ENCODE measurements around the gene NLN.
A peak's percentile ranks its signal among the peaks of the same experiment; 100 is the strongest.
"Not testable (repeated sequence)": the region's sequence is repeated elsewhere in the genome, so short reads cannot be mapped to it uniquely, and the experiment has no call there.

The NLN gene

DNA sequence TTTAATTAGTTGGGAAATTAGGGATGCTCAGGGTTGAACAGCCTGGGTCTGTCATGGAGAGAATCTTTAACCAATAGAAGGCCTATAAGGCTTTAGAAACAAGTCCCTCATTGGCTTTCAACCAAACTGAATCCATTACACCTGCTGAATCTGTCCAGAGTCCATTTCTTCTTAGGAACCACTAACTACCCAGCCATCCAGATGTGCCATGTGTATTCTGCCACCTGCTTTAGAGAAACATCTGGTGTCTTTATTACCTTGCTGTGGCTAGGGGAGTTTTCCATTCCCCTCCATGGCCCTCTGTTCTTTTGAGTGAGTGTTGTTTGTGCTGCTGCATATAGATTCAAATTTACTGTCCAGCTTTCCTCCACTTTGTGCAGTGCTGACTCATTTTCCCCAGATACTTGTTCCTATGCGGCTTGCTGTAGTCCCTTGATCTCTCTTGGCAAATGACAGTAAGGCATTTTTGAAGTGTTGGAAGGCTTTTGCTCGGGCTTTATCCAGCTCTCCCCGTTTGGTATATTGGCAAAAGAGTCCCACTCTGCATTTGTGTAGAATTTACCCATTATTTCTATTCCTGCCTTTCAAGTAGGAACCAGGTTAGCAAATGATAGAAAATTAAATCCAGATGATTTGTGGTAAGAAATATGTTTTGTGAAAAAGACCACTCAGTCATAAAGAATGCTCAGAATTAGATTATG is 54.6 kb downstream of the NLN start:
- no peak for DNase-seq (ENCODE audit: low spot score in 2 of 2)
- Mint-ChIP-seq H3K27ac (no peak overlapping the region), H3K36me3 (peaks cover 11% of the 10 kb centered on the region), H3K9me3 (no peaks in the 10 kb centered on the region), H3K4me1 (peaks cover 6% of the 10 kb centered on the region), H3K4me3 (no peak overlapping the region)
- no peak for ATAC-seq

DNA sequence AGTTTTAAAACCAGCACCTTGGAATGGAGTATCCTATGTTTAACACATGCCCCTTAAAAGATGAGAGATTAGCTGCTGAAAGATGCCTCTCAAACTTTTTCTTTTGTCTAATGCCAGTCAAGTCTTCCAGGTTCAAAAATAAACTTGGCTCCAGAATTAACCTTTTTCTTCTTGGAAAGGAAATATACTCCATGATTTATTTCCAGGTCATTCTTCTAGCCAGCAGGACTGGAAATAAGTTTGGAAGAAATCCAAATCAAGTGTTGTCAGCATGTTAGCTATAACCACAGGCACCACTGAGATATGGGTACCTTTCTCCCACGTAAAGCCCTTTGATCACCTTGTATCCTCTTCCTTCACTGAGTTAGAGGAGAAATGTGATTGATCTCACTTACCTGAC is 56.1 kb downstream of the NLN start:
- no peak for DNase-seq (ENCODE audit: low spot score in 2 of 2)
- H3K4me3 Mint-ChIP-seq: no peak overlapping the region
- no peak for ATAC-seq
- H3K36me3 Mint-ChIP-seq: peaks cover 11% of the 10 kb centered on the region
- peaks cover 6% of the 10 kb centered on the region for H3K4me1 Mint-ChIP-seq
- H3K27ac Mint-ChIP-seq: no peak overlapping the region
- H3K9me3 Mint-ChIP-seq: no peaks in the 10 kb centered on the region

DNA sequence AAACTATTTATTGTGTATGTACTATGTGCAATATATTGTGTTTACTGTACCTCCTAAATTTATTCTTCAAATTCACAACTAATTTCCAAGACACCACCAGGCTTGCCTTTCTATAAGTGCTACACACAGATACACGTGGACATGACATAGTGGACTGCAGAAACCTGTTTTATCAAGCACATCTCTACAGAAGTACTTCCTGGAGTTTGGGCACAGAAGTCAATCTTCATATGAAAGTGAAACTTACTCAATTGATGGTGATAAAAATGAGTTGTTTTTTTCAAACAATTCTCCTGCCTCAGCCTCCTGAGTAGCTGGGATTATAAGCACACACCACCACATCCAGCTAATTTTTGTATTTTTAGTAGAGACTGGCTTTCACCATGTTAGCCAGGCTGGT is 57.6 kb downstream of the NLN start:
- DNase-seq (ENCODE audit: low spot score in 2 of 2): no peak
- Mint-ChIP-seq H3K9me3 (no peaks in the 10 kb centered on the region), H3K36me3 (peaks cover 11% of the 10 kb centered on the region), H3K4me1 (peaks cover 6% of the 10 kb centered on the region), H3K4me3 (no peak overlapping the region), H3K27ac (no peak overlapping the region)
- peak; percentile 66 for ATAC-seq

DNA sequence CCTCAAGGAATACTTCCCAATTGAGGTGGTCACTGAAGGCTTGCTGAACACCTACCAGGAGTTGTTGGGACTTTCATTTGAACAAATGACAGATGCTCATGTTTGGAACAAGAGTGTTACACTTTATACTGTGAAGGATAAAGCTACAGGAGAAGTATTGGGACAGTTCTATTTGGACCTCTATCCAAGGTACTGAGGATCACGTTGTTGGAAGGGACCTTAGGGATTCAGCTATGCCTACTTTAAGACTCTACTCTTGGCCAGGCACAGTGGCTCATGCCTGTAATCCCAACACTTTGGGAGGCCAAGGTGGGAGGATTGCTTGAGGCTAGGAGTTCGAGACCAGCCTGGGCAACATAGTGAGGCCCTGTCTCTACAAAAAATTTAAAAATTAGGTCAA is 66.3 kb downstream of the NLN start:
- not testable (repeated sequence) for H3K4me3 Mint-ChIP-seq; H3K9me3 Mint-ChIP-seq; H3K36me3 Mint-ChIP-seq; H3K27ac Mint-ChIP-seq; H3K4me1 Mint-ChIP-seq; ATAC-seq; DNase-seq (ENCODE audit: low spot score in 2 of 2)

DNA sequence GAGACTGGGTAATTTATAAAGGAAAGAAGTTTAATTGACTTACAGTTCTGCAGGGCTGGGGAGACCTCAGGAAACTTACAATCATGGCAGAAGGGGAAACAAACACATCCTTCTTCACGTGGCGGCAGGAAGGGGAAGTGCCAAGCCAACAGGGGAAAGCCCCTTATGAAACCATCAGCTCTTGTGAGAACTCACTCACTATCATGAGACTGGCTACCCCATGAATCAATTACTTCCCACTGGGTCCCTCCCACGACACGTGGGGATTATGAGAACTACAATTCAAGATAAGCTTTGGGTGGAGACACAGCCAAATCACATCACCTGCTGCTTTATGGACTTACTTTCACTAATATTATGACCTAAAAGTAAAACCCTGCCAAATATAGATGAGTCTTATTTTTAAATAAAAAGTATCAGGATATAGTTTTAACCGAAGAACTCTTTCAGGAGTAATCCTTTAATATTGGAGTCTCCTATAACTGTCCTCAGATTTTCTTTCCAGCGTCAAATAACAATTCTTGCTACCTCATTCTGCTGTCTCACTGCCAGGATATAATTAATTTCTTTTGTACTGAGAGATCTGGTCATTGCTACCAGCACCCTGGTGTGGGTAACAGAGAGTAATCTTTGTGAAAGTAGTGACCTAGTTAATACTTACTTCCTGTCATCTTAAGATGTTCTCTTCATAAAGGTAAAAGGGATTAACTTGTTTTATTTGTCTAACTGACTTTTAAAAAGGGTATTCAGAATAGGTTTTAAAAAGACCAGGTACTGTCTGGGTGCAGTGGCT is 68.6 kb downstream of the NLN start:
- Mint-ChIP-seq H3K36me3 (no peaks in the 10 kb centered on the region), H3K9me3 (peaks cover 5% of the 10 kb centered on the region), H3K4me1 (peaks cover 8% of the 10 kb centered on the region), H3K4me3 (no peak overlapping the region), H3K27ac (peak overlapping the region; percentile 50)
- peak; percentile 82 for ATAC-seq
- no peak for DNase-seq (ENCODE audit: low spot score in 2 of 2)

DNA sequence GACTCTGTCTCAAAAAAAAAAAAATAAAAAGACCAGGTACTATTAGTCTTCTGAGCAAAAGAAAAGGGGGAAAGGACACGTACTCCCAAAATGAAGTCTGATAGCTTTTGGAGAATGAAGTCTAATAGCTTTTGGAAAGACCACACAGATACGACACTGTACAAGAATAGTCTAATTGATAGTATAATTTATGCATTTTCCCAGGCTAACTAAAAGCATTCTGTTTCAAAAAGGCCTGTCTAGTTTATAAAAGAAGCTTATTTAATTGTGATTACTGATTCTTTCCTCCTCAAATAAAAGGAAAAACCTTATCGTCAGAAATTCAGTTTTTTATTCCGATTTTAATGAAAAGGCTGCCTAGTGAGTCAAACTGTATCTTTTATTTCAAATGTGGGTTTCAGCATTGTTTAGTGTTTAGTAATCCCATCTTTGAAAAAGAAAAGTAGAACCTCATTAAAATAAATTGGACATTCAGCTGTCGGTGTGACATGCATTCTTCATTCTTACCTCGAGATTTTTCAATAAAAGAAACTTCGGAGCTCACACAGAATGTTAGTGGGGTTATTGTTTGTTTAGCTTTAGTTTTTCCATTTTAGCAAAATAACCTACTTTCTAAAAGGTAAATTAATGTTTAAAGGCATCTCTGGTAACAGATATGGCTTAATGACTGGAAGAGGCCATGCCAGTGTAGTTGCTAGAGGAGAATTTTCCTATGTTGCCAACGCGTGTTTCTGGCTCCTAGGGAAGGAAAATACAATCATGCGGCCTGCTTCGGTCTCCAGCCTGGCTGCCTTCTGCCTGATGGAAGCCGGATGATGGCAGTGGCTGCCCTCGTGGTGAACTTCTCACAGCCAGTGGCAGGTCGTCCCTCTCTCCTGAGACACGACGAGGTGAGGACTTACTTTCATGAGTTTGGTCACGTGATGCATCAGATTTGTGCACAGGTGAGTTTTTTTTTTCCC is 70.0 kb downstream of the NLN start:
- H3K4me1 Mint-ChIP-seq: peaks cover 13% of the 10 kb centered on the region
- no peak overlapping the region for H3K4me3 Mint-ChIP-seq
- ATAC-seq (no peak), DNase-seq (ENCODE audit: low spot score in 2 of 2) (no peak)
- H3K36me3 Mint-ChIP-seq: no peaks in the 10 kb centered on the region
- no peak overlapping the region for H3K27ac Mint-ChIP-seq
- H3K9me3 Mint-ChIP-seq: peaks cover 5% of the 10 kb centered on the region

DNA sequence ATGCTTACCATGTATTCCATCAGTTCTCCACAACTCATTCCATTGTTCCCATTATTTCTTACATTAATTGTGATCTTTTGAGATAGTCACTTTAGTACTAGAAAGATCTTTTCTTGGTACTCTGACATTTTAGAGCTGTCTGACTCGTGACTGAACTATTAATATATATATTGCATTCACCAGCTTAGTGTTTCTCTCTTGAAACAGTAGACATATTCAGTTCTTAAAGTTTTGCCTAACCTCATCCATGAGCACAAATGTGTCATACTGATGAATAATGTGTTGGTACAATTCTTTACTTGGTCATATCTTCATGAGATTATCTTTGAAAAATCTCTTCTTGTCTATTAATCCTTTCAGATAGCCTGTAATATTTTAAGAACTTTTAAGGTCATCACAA is 74.3 kb downstream of the NLN start:
- ATAC-seq: peak; percentile 68
- Mint-ChIP-seq H3K27ac (no peak overlapping the region), H3K9me3 (no peaks in the 10 kb centered on the region), H3K4me1 (peaks cover 6% of the 10 kb centered on the region), H3K36me3 (no peaks in the 10 kb centered on the region), H3K4me3 (no peak overlapping the region)
- DNase-seq (ENCODE audit: low spot score in 2 of 2): no peak

DNA sequence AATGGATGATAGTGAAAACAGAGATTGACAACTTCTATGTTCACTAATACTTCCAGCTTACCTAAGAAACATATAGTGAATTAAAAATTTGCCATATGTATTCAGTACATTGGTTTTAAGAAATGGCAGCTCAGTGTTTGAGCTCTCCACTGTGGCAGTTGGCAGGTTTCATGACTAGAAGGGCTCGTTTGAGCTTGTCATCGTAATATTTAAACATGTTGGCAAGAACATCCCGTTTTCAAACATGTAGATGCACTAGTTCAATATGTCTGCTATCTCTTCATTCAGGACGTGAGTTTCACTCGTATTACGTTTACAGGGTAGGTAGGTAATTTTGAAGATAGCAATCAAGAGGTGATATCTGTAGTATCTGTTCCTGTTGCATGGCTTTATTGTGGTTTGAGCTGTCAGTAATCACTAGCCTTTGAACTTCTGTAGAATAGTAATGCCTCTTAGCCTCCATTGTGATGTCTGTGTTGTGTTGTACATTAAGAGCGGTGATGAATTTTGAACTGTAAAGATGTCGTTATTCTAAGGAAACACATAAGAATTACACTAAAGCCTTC is 74.8 kb downstream of the NLN start:
- Mint-ChIP-seq H3K9me3 (no peaks in the 10 kb centered on the region), H3K4me1 (peaks cover 11% of the 10 kb centered on the region), H3K27ac (no peak overlapping the region), H3K36me3 (no peaks in the 10 kb centered on the region), H3K4me3 (no peak overlapping the region)
- peak; percentile 44 for ATAC-seq
- no peak for DNase-seq (ENCODE audit: low spot score in 2 of 2)

DNA sequence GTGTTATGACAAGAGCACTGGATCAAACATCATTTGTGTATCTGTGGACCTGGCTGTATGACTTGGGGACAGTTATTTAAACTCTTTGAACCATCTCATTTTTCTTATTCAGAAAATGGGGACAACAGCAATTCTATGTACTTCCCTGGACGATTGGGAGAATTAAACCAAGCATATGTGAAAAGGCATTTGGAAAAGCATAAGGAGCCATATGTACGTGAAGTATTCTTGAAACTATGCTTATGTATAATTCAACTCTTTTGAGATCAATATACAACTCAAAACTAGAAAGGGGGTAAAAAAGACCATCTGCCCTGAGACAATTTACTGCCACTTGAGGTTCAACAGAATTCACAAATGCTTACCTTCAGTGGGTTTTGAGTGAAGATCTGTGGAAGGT is 75.5 kb downstream of the NLN start:
- no peaks in the 10 kb centered on the region for H3K9me3 Mint-ChIP-seq
- H3K27ac Mint-ChIP-seq: no peak overlapping the region
- H3K36me3 Mint-ChIP-seq: no peaks in the 10 kb centered on the region
- no peak overlapping the region for H3K4me3 Mint-ChIP-seq
- H3K4me1 Mint-ChIP-seq: peaks cover 15% of the 10 kb centered on the region
- no peak for DNase-seq (ENCODE audit: low spot score in 2 of 2)
- ATAC-seq: no peak

DNA sequence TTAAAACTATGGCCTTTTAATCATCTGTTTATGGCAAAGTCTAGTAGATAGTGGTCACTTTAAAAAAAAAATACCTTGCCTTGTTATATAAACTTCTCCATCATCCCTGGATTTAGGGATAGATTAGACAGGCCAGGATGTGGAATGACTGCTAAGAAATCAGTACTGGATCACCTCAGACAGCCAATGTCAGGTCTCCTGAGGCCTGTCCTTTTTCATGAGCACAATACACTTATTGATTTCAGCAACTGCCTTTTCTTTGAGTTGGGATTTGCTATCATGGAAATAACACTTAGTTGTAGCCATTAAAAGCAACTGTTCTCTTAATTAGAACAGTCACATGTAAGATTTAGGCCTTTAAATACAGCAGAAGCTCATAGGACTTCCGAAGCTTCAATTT is 77.9 kb downstream of the NLN start:
- H3K4me3 Mint-ChIP-seq: no peak overlapping the region
- no peak for DNase-seq (ENCODE audit: low spot score in 2 of 2)

DNA sequence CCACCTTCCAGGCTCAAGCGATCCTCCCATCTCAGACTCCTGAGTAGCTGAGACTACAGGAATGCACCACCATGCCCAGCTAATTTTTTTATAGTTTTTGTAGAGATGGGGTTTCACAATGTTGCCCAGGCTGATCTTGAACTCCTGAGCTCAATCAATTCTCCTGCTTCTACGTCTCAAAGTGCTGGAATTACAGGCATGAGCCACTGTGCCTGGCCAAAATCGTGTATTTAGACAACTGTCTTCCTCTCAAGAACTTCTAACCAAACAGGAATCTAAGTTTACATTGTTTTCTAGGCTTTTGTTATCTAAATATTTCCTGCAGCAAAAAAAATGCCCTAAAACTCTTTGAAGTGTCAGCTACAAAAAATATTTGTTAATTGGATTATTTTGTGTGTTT is 78.8 kb downstream of the NLN start:
- Mint-ChIP-seq H3K9me3 (no peaks in the 10 kb centered on the region), H3K27ac (no peak overlapping the region), H3K36me3 (no peaks in the 10 kb centered on the region), H3K4me3 (no peak overlapping the region), H3K4me1 (peaks cover 39% of the 10 kb centered on the region)
- DNase-seq (ENCODE audit: low spot score in 2 of 2) (no peak), ATAC-seq (no peak)

More for the DNA sequence above, 77.9 kb downstream of the NLN start:
- Mint-ChIP-seq H3K36me3 (no peaks in the 10 kb centered on the region), H3K27ac (no peak overlapping the region), H3K9me3 (no peaks in the 10 kb centered on the region), H3K4me1 (peaks cover 32% of the 10 kb centered on the region)
- ATAC-seq: no peak

DNA sequence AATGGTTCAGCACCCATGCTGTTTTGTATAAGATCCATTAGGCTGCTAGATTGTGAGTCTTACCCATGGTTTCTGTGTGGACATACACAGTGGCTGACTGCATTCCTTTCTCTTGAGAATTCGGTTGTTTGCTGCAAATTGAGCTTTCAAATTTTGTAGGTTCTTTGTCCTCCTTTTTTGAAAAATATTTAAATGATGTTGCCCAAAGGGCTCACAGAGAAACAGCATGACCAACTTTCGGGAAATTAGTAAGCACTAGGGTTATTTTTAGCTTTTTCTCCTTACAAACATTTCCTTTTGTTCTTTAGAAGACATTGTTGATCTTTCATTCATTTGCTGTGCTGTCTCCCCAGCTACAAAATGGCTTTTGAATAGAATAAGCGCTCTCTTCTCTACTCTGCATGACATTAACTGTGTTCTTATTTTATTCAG is 79.4 kb downstream of the NLN start:
- Mint-ChIP-seq H3K9me3 (no peaks in the 10 kb centered on the region), H3K36me3 (no peaks in the 10 kb centered on the region), H3K4me1 (peaks cover 39% of the 10 kb centered on the region), H3K4me3 (no peak overlapping the region), H3K27ac (no peak overlapping the region)
- DNase-seq (ENCODE audit: low spot score in 2 of 2) (no peak), ATAC-seq (no peak)

DNA sequence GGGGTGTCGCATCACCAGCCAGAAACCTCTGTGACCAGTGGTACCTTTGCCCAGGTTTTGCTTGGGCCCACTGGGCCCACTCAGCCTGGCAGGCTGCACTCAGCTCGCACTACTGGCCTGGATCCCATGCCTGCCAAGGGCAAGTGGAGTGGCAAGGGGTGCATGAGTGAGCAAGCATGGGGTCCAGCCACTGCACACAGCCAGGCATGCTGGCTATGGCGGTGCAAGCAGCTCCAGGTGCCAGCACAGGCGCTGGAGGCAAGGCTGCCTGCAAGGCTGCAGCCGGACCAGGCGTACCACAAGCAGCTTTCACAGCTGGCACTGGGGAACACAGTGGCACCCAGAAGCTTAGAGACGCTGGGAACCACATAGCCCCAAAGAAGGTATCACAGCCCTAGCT is 80.1 kb downstream of the NLN start:
- ATAC-seq (no peak), DNase-seq (ENCODE audit: low spot score in 2 of 2) (no peak)
- H3K9me3 Mint-ChIP-seq: no peaks in the 10 kb centered on the region
- peaks cover 33% of the 10 kb centered on the region for H3K4me1 Mint-ChIP-seq
- no peak overlapping the region for H3K4me3 Mint-ChIP-seq
- no peaks in the 10 kb centered on the region for H3K36me3 Mint-ChIP-seq
- no peak overlapping the region for H3K27ac Mint-ChIP-seq

DNA sequence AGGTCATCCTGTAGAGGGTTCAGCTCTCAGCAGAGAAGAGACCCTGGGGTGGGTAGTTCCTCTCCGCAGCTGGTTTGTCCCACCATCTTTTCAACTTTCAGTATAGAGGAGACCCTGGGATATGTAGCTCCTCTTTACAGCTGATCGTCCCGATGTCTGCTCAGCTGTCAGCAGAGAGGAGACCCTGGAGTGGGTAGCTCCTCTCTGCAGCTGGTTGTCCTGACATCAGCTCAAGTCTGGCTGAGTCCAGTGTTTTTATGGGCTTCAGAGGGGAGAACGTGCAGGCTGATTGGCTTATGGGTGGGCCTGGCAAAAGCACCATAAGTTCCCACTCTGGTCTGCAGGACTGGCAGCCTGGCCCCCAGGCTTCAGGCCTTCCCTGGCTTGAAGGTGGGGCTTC is 80.8 kb downstream of the NLN start:
- DNase-seq (ENCODE audit: low spot score in 2 of 2) (no peak), ATAC-seq (no peak)
- no peak overlapping the region for H3K4me3 Mint-ChIP-seq
- H3K27ac Mint-ChIP-seq: no peak overlapping the region
- no peaks in the 10 kb centered on the region for H3K9me3 Mint-ChIP-seq
- no peaks in the 10 kb centered on the region for H3K36me3 Mint-ChIP-seq
- H3K4me1 Mint-ChIP-seq: peaks cover 33% of the 10 kb centered on the region

All from stimulated activated effector memory CD8-positive, alpha-beta T cell treated with anti-CD3 and anti-CD28 coated beads, Interleukin-12 subunit alpha, Interleukin-12 subunit beta, amount 100 ng/mL, for 72 hours (primary cell).